DMS 273 (cell line): ENCODE measurements around the gene EMC7.
"Not testable (repeated sequence)": the region's sequence is repeated elsewhere in the genome, so short reads cannot be mapped to it uniquely, and the experiment has no call there.

Experiments
- DNase-seq: peaks from one replicate; lab custom pipeline; 2025; ENCODE audit not compliant: unreplicated experiment; lab: John Stamatoyannopoulos, UW

The EMC7 gene

DNA sequence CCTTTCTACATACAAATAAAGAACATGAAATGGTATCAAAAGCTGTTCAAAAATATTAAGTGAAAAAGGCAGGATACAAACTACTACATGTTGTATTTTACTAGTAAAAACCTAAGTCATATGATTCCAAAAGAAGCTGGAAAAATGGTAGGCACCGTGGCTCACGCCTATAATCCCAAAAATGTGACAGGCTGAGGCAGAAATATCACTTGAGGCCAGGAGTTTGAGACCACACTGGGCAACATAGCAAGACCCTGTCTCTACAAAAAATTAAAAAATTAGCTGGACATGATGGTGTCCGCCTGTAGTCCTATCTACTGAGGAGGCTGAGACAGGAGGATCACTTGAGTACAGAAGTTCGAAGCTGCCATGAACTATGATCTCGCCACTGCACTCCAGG lies 1.7 kb downstream of the EMC7 start:
- DNase-seq, result no peak

DNA sequence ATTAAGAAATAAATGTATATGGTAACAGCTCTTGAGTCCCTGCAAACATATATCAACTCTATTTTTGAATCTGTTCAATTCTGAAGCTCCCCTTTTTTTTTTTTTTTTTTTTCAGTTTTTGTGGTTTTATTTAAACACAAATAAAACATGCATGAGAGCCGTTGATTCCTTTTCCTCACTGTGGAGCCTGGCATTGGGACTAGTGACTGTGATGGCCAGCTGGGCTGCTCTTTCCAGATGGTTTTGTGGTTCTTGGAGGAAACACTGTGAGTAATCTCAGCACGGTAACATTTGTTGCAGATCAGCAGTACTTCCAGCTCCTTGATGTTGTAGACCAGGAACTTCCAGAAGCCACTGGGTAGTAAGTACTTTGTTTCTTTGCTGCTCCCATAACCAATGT lies 15.9 kb downstream of the EMC7 start:
- peak; percentile 43 for DNase-seq

DNA sequence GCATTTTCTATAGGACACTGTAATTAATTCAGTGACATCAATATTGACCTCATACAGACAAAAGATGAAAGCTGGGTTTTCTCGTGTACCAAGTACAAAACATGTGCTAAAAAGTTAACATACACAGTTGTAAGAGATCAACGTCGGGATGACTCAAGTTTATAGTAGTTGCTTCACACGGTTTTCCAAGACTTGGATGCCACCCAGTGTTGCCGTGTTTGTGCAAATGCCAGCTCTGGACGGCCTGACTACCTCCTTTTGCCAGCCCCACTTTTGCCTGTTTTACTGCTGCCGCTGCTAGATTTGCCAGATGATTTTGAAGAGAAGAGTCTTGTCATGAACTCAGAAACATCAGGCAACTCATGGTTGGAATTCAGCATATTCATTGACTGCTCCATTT lies 17.6 kb downstream of the EMC7 start:
- DNase-seq, result peak; percentile 7

DNA sequence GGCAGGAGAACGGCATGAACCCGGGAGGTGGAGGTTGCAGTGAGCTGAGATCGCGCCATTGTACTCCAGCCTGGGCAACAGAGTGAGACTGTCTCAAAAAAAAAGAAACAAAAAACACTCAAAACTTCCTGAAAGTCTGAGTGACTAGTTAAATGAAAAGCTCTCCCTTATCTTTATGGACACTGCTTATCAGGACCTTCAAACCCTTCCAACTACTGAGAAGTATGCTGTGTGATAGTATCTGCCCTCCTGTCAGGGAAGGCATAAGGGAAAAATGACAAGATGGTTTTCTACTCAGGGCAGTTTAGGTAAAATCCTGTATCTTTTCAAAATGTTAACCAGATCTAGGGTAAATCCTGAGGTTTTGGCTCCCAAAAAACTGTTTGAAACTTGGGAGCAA lies 21.8 kb downstream of the EMC7 start:
- no peak for DNase-seq

DNA sequence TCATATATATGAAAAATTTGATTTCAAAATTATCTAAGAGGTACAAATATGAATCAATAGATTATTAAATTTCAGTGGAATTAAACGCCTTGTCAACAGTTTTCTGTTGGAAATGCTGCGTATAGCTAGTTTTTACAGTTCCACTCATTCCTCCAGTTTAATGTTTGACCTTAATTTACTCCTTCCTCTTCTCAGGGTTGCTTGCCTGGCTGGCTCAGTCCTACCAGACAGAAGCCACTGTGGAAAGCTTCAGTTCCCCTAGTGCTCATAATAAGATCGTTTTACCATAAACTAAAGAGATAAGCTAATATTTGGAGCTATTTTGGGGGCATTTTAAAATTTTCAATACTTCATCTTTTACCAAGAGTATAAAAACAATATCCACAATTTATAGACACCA lies 22.8 kb downstream of the EMC7 start:
- DNase-seq, result no peak

DNA sequence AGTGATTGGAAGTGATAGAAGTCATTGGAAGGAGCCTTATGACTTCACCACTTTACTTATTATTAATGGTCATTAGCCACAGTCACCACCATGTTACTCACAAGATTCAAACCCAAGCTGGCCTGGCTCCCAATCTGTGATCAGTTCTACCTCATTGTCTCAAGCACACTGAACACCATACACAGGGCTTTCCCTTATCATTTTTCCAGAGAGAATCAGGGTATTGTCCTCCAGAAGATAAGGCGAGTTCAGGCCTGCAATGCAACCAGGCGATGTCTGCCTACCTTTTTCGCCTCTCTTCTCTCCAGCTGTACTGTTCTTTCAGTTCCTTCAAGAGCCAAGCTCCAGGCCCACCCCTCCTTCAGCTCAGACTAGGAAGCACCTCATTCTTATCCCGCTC lies 24.9 kb downstream of the EMC7 start:
- no peak for DNase-seq

DNA sequence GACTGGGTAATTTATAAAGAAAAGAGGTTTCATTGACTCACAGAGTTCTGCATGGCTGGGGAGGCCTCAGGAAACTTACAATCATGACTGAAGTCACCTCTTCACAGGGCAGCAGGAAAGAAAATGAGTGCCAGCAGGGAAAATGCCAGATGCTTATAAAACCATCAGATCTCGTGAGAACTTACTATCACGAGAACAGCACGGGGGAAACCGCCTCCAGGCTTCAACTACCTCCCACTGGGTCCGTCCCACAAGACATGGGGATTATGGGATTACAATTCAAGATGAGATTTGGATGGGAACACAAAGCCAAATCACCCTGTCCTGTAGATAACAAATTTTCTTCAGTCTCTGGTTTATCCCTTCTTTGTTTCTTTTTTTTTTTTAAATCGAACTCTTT lies 31.7 kb downstream of the EMC7 start:
- DNase-seq, result no peak

DNA sequence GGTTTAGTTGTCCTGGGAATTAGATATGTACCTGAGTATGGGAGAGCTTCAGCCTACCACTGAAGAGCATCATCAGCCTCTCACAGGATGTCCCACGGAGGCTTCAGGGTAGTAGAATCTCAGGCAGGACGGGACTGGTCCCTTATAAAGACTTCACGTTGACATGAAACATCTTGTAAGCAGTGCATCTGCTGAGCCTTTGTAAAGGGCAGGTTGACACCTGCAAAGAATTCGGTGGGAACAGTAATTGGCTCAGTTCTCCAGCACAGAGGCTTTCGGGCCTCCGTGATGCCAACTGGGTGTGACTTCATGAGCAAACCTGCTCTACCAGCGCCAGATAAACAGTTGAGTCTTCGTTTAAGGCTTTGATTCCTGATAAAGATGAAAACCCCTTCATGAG lies 35.7 kb downstream of the EMC7 start:
- no peak for DNase-seq

DNA sequence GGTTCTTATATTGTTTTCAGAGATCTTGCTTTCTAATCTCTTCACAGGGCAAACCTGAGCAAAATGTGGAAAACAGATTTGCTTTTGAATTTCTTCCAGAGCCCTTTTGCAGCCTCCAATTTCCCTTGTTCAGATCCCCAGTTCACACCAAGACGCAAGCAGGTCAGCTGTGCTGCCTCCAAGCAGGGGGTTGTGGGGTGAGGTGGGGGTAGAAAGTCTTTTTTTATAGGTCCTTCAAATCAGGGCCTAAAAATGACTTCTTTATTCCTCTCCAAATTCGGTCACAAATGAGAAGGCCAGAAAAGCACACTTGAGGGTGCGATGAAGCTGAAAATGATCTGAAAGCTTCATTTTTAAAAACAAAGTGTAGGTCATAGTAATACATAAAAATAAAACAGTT lies 36.4 kb downstream of the EMC7 start:
- no peak for DNase-seq

DNA sequence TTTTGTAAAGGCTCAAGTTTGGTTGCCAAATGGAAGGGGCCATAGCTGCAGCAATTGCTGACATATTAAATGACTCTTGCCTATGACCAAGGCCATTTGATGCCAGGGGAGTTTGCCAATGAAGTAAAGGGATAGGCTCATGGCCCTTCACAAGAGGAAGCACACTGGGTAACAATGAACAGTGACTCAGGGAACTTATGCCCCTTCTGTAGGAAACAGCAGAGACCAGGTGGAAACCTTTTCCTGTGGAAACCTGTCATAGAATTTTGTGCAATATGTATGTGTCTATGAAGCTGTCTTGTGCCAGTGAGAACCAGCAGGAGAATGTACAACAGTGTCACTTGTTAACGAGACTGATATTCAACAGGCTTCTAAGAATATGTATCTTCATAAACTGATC lies 37.2 kb downstream of the EMC7 start:
- DNase-seq, result no peak

DNA sequence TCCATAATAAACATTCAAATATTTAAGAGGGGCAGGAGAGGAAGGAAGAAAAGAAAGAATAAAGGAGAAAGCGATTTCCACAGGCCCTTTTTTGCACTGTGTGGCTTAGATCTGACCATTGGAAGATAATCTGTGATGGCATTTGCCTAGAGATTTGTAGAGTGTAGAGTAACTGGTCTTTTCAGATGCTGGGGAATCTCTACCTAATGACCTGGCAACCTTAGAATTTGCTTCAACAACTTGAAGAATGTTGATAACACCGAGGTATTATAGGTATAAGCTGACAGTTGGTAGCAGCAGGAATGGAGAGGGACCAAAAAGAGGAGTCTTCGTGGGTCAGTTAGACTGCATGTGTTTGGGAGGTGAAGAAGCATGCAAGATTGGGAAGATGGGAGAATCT lies 41.7 kb downstream of the EMC7 start:
- no peak for DNase-seq

DNA sequence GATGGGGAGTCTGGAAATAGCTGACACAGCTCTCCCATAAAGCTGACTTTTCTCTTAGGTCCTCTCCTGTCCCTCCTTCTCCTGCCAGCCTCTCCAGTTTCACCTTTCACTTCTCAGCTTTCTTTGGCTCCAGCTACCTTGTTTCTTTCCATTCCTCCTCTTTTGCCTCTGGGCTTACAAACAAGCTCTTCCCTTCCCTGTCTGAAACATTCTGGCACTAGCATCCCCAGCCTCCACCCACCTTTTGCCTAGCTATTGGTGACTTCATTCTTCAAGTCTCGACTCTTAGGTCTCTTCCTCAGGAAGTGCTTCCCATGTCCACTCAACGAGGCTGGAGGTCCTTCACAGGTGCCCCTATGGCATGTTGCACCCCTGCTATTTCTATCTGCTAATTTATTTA lies 42.2 kb downstream of the EMC7 start:
- DNase-seq, result no peak

DNA sequence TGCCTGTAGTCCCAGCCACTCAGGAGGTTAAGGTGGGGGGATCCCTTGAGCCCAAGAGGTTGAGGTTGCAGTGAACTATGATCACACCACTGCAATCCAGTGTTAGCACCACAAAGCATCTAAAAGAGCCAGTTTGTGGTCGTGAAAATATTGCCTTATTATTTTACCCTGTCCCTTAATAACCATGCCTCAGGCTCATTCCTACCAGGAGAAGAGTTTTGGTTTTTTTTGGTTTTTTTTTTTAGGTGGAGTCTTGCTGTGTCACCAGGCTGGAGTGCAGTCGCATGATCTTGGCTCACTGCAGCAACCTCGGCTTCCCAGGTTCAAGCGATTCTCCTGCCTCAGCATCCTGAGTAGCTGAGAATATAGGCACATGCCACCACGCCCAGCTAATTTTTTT lies 44.8 kb downstream of the EMC7 start:
- no peak for DNase-seq

DNA sequence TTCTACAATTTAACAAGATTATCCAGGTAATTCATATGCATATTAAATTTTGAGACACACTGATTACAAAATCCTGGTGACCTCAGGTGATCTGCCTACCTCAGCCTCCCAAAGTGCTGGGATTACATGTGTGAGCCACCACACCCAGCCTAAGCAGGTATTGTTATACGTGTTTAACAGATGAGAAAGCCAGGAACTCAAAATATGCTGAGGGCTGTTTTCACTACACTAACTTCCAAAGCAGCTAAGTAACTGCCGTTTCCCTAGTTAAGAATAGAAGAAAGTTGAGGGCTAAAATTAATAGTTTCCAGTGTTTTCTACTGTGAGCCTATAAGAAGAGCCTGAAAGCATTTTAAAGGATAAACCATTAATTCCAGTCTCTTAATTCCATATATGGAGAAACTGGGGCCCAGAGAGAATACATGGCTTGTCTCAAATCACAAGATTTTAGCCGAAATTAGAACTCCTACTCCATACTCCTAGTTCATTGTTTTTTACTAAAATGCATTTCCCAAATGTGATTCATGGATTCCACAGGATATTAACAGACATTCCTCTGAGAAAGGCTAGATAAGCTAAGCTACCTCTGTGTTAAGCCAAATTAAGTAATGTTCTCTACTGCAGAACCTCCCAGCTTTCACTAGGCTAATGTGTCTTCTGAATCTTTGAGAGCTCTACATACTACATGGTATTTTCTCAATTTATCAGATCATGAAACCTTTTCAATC lies 45.6 kb downstream of the EMC7 start:
- no peak for DNase-seq

DNA sequence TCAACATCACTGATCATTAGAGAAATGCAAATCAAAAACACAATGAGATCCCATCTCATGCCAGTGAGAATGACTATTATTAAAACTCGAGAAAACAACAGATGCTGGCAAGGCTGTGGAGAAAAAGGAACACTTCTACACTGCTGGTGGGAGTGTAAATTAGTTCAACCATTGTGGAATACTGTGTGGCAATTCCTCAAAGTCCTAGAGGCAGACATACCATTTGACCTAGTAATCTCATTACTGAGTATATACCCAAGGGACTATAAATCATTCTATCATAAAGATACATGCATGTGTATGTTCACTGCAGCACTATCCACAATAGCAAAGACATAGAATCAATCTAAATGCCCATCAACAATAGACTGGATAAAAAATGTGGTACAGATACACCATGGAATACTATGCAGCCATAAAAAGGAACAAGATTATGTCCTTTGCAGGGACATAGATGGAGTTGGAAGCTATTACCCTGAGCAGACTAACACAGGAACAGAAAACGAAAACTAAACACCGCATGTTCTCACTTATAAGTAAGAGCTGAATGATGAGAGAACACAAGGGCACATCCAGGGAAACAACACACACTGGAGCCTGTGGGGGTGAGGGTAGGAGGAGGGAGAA lies 47.5 kb downstream of the EMC7 start:
- DNase-seq, result no peak

DNA sequence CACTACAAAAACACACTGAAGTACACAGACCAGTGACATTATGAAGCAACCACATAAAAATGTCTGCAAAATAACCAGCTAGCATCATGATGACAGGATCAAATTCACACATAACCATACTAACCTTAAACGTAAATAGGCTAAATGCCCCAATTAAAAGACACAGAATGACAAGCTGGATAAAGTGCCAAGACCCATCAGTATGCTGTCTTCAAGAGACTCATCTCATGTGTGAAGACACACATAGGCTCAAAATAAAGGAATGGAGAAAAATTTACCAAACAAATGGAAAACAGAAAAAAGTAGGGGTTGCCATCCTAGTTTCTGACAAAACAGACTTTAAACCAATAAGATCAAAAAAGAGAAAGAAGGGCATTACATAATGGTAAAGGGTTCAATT lies 51.3 kb downstream of the EMC7 start:
- not testable (repeated sequence) for DNase-seq

DNA sequence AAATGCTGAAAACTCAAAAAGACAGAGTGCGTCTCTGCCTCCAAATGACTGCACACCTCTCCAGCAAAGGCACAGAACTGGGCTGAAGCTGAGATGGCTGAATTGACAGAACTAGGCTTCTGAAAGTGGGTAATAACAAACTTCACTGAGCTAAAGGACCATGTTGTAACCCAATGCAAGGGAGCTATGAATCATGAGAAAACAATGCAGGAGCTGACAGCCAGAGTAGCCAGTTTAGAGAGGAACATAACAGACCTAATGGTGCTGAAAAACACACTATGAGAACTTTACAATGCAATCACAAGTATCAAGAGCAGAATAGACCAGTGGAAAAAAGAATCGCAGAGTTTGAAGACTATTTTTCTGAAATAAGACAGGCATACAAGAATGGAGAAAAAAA lies 52.5 kb downstream of the EMC7 start:
- no peak for DNase-seq

DNA sequence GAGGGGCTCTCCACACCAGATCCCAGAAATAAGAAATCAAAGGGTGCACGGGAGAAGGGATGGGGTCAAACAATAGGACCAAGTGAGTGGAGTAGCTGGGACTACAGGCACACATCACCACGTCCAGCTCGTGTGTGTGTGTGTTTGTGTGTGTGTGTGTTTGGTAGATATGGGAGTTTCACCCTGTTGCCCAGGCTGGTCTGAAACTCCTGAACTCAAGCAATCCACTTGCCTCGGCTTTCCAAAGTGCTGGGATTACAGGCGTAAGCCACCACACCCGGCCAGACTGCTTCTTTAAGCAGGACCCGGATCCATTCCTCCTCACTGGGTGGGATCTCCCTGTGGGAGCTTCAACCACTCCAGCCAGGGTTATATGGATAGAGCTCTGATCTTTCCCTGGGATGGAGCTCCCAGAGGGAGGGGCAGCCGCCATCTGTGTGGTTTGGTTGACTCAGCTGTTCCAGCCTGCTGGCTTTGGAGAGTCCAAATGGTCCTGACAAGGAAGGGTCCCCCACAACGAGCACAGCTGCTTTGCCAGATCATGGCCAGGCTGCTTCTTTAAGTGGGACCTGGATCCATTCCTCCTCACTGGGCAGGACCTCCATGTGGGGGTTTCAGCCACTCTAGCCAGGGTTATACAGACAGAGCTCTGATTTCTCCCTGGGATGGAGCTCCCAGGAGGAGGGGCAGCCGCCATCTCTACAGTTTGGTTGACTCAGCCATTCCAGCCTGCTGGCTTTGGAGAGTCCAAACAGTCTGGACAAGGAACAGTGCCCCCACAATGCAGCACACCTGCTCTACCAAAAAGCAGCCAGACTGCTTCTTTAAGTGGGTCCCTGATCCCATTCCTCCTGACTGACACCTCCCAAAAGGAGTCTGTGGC lies 53.5 kb downstream of the EMC7 start:
- peak; percentile 24 for DNase-seq

DNA sequence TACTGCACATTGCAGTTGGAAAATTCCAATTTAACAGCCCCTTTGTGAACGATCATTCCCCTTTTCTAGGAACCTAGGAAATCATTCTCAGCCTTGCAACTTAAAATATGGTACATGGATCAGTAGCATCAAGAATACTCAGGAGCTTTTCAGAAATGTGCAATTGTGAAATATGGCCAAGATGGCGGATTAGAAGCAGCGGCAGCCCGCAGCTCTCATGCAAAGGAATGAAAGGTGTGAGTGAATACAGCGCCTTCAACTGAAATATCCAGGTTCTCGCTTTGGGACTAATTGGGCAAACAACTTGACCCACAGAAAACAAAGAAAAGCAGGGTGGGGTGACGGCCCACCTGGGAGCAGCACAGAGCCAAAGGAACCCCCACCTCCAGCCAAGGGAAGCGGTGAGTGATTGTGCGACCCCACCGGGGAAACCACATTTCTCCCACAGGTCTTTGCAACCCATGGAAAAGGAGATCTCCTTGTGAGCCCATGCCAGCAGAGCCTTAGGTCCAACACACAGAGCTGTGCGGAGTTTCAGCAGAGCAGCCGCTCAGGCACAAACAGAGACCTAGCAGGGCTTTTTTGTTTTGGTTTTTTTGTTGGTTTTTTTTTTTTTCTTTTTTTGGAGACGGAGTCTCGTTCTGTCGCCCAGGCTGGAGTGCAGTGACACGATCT lies 55.1 kb downstream of the EMC7 start:
- DNase-seq, result no peak

DNA sequence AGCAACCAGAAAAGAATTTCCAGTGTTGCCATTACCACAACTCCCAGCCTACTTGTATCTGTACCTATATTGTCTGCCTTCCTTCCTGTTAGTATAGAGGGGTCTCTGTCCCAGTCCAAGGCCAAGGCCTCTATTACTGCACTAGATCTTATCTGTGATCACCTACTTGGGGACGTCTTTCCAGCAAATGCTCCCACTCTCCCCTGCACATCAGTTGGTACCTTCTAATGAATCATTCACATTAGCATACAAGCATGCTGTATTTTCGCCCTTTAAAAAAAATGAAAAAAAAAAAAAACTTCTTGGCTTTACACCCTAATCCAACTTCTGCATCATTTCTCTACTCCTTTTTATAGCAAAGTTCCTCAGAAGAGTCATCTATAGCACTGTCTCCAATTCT lies 57.8 kb downstream of the EMC7 start:
- no peak for DNase-seq

DNA sequence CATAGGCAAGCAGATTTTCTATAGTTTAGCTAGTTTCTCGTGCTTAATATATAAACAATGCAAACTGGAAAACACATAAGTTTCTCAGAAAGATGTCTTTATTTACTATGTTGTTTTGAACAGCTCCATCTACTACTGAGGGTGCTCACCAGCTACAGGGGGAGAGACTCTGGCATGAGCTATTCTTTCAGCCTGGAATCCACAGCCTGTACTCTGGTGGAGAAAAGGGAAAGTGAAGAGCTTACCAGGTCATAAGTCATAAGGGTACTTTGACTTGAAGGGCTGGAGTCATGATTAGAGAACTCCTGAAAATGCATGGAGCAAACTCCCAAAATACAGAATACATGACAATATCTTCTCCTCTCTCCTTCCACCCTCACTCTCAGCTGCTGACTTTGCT lies 58.3 kb downstream of the EMC7 start:
- DNase-seq, result no peak

DNA sequence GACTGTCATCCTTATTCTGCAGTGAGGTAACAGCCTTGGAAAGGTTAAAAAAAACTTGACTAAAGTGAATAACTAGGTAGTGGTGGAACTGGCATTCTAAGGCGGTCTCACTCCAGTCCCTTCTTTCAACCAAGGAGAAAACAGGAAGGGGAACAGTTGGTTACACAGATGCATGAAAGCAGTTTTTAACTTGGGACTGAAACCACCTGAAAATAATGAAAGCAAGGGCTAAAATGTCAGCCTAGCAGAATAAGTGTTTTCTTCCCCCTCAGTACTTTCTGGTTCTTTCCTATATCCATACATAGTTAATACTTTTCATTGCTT lies 61.9 kb downstream of the EMC7 start:
- peak; percentile 37 for DNase-seq
